GM12891 (cell line): Measurements from ENCODE around the gene YIPF4.

ENCODE experiments used
- PAX5 ChIP-seq: IDR thresholded peaks from 2 replicates; pipeline ENCODE4 v1.6.1; 2011; ENCODE audit warnings: low read length, moderate library complexity, mild to moderate bottlenecking; ENCODE audit not compliant: insufficient read depth, severe bottlenecking
- POLR2A ChIP-seq: IDR thresholded peaks from 2 replicates; pipeline ENCODE4 v1.6.1; 2011; ENCODE audit warnings: low read depth, low read length, control low read depth
- POLR2AphosphoS5 ChIP-seq: IDR thresholded peaks from 2 replicates; pipeline ENCODE4 v1.6.1; 2011; ENCODE audit warnings: low read depth, low read length, control low read depth
- POU2F2 ChIP-seq: IDR thresholded peaks from 2 replicates; pipeline ENCODE4 v1.6.1; 2011; ENCODE audit warnings: low read depth, mild to moderate bottlenecking, control low read depth, low read length, moderate library complexity
- SPI1 ChIP-seq: IDR thresholded peaks from 2 replicates; pipeline ENCODE4 v1.6.1; 2011; ENCODE audit warnings: low read depth, low read length, control low read depth
- TAF1 ChIP-seq: IDR thresholded peaks from 2 replicates; pipeline ENCODE4 v1.6.1; 2011; ENCODE audit warnings: low read depth, low read length, control low read depth

DNA sequence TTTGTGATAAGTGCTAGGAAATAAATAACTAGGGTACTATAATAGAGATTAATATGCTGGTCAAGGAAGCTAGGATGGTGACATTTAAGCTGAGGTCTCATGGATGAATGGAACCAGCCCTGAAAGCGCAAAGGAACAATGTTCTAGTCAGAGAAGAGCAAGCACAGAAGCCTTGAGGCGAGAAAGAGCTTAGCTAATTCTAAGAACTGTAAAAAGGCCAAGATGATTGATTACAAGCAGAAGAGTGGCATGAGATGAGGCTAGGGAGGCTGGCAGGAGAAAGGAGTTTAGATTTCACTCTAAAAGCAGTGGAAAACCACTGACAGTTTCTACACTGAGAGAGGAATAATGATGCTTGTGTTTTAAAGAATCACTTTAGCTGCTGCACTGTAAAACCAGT lies 3.4 kb upstream of the YIPF4 start:
- TF ChIP-seq POLR2A (no peak), POLR2AphosphoS5 (no peak), TAF1 (no peak), SPI1 (no peak), PAX5 (no peak), POU2F2 (no peak)
